ENCODE data around the gene PPM1M. TPM values are rescaled to one million over a fixed set of nuclear protein-coding genes. Genes with fewer than 3 reads are reported as not detected.
A peak's percentile ranks its signal among the peaks of the same experiment; 100 is the strongest.
"Not testable (repeated sequence)": the region's sequence is repeated elsewhere in the genome, so short reads cannot be mapped to it uniquely, and the experiment has no call there.

PPM1M gene
- total RNA-seq, 1 donor from 2014 or later, result 10.6 TPM

DNA sequence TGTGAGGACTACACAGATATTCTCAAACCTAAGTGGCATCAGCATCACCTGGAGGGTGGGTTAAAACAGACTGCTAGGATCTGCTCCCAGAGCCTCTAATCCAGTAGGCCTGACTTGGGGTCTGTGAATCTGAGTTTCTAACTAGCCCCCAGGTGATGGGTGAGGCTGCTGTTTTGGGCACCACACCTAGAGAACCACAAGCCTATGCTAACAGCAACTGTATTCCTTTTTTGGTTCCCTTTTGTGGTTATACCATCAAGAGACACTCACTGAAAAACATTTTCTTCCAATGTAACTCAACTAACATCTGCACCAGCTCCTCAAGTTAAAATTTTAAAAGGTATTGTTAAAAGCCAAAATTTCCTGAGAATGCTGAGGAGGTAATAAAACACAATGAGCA is 16.9 kb downstream of the PPM1M start:
- DNase-seq (ENCODE audit: low spot score in 2 of 2, unreplicated experiment in 2 of 2), result no peak
- Mint-ChIP-seq H3K36me3 (peaks cover 60% of the 10 kb centered on the region), H3K9me3 (no peaks in the 10 kb centered on the region), H3K4me1 (peaks cover 6% of the 10 kb centered on the region), H3K27me3 (ENCODE audit: low read depth) (no peaks in the 10 kb centered on the region), H3K4me3 (no peak overlapping the region), H3K27ac (no peak overlapping the region)
- TF ChIP-seq, protein P1, sequence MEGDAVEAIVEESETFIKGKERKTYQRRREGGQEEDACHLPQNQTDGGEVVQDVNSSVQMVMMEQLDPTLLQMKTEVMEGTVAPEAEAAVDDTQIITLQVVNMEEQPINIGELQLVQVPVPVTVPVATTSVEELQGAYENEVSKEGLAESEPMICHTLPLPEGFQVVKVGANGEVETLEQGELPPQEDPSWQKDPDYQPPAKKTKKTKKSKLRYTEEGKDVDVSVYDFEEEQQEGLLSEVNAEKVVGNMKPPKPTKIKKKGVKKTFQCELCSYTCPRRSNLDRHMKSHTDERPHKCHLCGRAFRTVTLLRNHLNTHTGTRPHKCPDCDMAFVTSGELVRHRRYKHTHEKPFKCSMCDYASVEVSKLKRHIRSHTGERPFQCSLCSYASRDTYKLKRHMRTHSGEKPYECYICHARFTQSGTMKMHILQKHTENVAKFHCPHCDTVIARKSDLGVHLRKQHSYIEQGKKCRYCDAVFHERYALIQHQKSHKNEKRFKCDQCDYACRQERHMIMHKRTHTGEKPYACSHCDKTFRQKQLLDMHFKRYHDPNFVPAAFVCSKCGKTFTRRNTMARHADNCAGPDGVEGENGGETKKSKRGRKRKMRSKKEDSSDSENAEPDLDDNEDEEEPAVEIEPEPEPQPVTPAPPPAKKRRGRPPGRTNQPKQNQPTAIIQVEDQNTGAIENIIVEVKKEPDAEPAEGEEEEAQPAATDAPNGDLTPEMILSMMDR (IDR thresholded peaks at IDR 0.05; ENCODE audit: unreplicated experiment), result no peak

DNA sequence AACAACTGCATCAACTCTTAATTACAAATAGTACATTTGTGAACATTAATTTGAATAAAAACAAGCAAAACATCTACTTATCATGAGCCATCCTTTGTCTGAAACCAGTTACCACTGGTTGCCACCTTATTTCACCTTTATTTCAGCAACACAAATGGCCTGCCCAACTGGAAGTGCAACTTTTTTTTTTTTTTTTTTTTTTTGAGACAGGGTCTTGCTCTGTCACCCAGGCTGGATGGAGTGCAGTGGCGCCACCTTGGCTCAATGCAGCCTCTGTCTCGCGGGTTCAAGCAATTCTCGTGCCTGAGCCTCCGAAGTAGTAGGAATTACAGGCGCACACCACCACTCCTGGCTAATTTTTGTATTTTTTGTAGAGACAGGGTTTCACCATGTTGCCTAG is 19.8 kb downstream of the PPM1M start:
- H3K27me3 Mint-ChIP-seq (ENCODE audit: low read depth), result no peaks in the 10 kb centered on the region
- TF ChIP-seq, protein P1 (IDR thresholded peaks at IDR 0.05; ENCODE audit: unreplicated experiment), result no peak
- H3K4me1 Mint-ChIP-seq, result peaks cover 7% of the 10 kb centered on the region
- peaks cover 53% of the 10 kb centered on the region for H3K36me3 Mint-ChIP-seq
- H3K4me3 Mint-ChIP-seq, result no peak overlapping the region
- no peak for DNase-seq (ENCODE audit: low spot score in 2 of 2, unreplicated experiment in 2 of 2)
- H3K9me3 Mint-ChIP-seq, result no peaks in the 10 kb centered on the region
- no peak overlapping the region for H3K27ac Mint-ChIP-seq

DNA sequence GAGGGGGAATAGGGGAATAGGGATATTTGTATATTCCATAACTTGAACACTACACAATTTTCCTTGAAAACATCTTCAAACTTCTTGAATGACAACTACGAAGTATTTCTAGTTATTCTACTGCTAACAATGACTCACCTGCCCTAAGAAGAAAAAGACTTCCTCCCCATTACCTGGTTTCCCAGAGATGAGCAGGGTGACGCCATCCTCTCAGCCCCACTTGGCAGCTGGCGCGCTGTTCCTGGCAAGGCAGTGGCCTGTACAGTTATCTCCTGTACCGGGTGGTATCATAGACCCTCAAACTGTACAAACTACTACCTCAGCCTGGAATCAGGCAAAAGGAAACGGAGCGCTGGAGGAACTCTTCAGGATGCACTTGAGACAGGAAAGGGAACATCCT is 22.5 kb downstream of the PPM1M start:
- Mint-ChIP-seq H3K36me3 (peaks cover 42% of the 10 kb centered on the region), H3K27me3 (ENCODE audit: low read depth) (no peaks in the 10 kb centered on the region), H3K9me3 (no peaks in the 10 kb centered on the region), H3K4me3 (no peak overlapping the region), H3K4me1 (peaks cover 26% of the 10 kb centered on the region), H3K27ac (peak overlapping the region; percentile 30)
- TF ChIP-seq, protein P1 (IDR thresholded peaks at IDR 0.05; ENCODE audit: unreplicated experiment), result no peak
- no peak for DNase-seq (ENCODE audit: low spot score in 2 of 2, unreplicated experiment in 2 of 2)

DNA sequence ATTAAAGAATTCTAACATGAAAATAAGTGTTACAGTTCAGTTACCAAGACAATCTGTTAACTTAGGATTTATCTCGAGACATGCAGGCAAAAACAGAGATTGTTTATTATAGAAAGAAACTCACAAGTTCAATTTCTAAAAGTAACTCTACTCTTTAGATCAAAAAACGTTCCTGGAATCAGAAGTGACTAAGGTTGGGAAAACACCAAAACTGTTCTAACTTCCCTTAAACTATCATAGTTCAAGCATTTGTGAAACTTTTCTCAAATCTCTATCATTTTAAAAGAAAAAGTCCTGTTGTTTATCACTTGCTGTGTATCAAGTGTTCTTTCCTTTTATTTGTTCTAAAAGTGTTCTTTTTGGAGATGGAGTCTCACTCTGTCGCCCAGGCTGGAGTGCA is 24.2 kb downstream of the PPM1M start:
- Mint-ChIP-seq H3K4me1 (peaks cover 26% of the 10 kb centered on the region), H3K27me3 (ENCODE audit: low read depth) (no peaks in the 10 kb centered on the region), H3K9me3 (no peaks in the 10 kb centered on the region), H3K27ac (no peak overlapping the region), H3K4me3 (no peak overlapping the region), H3K36me3 (peaks cover 40% of the 10 kb centered on the region)
- TF ChIP-seq, protein P1 (IDR thresholded peaks at IDR 0.05; ENCODE audit: unreplicated experiment), result no peak
- no peak for DNase-seq (ENCODE audit: low spot score in 2 of 2, unreplicated experiment in 2 of 2)

DNA sequence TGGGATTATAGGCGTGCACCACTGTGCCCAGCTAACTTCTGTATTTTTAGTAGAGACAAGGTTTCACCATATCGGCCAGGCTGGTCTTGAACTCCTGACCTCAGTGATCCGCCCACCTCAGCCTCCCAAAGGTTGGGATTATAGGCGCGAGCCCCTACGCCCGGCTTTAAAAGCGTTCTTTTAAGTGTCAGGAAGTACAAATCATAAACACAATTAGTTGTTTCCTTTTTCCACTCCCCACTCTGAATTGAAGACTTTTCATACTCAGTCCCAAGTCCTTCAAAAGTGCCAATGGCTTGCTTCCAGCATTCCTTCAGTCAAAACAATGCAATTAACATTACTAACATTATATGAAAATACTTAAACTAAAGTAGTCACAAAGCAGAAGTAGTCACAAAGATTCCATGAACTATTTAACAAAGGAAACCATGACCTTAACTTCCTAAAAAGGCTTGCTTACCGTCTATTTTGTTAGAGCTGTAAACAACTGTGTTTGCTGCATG is 24.7 kb downstream of the PPM1M start:
- Mint-ChIP-seq H3K27ac (peak overlapping the region; percentile 51), H3K27me3 (ENCODE audit: low read depth) (no peaks in the 10 kb centered on the region), H3K4me1 (peaks cover 29% of the 10 kb centered on the region), H3K9me3 (no peaks in the 10 kb centered on the region), H3K4me3 (no peak overlapping the region), H3K36me3 (peaks cover 41% of the 10 kb centered on the region)
- no peak for DNase-seq (ENCODE audit: low spot score in 2 of 2, unreplicated experiment in 2 of 2)
- TF ChIP-seq, protein P1 (IDR thresholded peaks at IDR 0.05; ENCODE audit: unreplicated experiment), result no peak

DNA sequence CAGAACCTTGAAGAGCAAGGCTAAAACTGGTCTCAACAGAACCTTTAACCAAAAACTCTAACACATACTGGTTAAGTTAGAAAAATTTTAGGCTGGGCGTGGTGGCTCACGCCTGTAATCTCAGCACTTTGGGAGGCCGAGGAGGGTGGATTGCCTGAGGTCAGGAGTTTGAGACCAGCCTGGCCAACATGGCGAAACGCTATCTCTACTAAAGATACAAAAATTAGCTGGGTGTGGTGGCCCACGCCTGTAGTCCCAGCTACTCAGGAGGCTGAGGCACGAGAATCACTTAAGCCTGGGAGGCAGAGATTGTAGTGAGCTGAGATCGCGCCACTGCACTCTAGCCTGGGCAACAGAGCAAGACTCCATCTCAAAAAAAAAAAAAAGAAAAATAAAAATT is 26.6 kb downstream of the PPM1M start:
- H3K4me3 Mint-ChIP-seq; H3K27ac Mint-ChIP-seq; H3K9me3 Mint-ChIP-seq; H3K27me3 Mint-ChIP-seq (ENCODE audit: low read depth); DNase-seq (ENCODE audit: low spot score in 2 of 2, unreplicated experiment in 2 of 2): not testable (repeated sequence)
- H3K36me3 Mint-ChIP-seq, result peaks cover 30% of the 10 kb centered on the region
- peaks cover 44% of the 10 kb centered on the region for H3K4me1 Mint-ChIP-seq

Measured in mesothelial cell of epicardium (in vitro differentiated cells).